HG03066 (cell line): ENCODE data around the gene IPO5.
"Not testable (repeated sequence)": the region's sequence is repeated elsewhere in the genome, so short reads cannot be mapped to it uniquely, and the experiment has no call there.

Experiments used
- ATAC-seq: cut with Tn5 transposase; IDR thresholded peaks from one replicate; pipeline ENCODE4 v1.9.1; 2021; ENCODE audit warnings: low read depth; ENCODE audit not compliant: unreplicated experiment

IPO5 gene

GRCh38 chr13:97948041-97948440 lies 5.4 kb upstream of the IPO5 start:
- no peak for ATAC-seq

- not testable (repeated sequence) for ATAC-seq
These were observed 4.2 kb upstream of the IPO5 start for GRCh38 chr13:97949316-97949715.

GRCh38 chr13:97951376-97951775 lies 2.1 kb upstream of the IPO5 start:
- no peak for ATAC-seq

GRCh38 chr13:97952831-97953230 lies 644 bp upstream of the IPO5 start:
- peak; percentile 68 for ATAC-seq

- ATAC-seq = no peak
These were observed 7.9 kb downstream of the IPO5 start for GRCh38 chr13:97961340-97961739.

- ATAC-seq = no peak
These were observed 9.4 kb downstream of the IPO5 start for GRCh38 chr13:97962887-97963286.

GRCh38 chr13:97967226-97967625 lies 13.8 kb downstream of the IPO5 start:
- no peak for ATAC-seq

GRCh38 chr13:97967948-97968347 lies 14.5 kb downstream of the IPO5 start:
- ATAC-seq = no peak

GRCh38 chr13:97971519-97971918 lies 18.0 kb downstream of the IPO5 start:
- no peak for ATAC-seq

GRCh38 chr13:97974773-97975172 lies 21.3 kb downstream of the IPO5 start:
- no peak for ATAC-seq

- ATAC-seq = peak; percentile 0
These were observed 21.9 kb downstream of the IPO5 start for GRCh38 chr13:97975280-97975847.

- ATAC-seq = peak; percentile 83
These were observed 22.6 kb downstream of the IPO5 start for GRCh38 chr13:97975848-97976609.

GRCh38 chr13:97976610-97977521 lies 23.4 kb downstream of the IPO5 start:
- ATAC-seq = peak; percentile 28

GRCh38 chr13:97977982-97978381 lies 24.5 kb downstream of the IPO5 start:
- no peak for ATAC-seq

- ATAC-seq = no peak
These were observed 25.2 kb downstream of the IPO5 start for GRCh38 chr13:97978651-97979050.

GRCh38 chr13:97979051-97979450 lies 25.6 kb downstream of the IPO5 start:
- ATAC-seq = no peak

GRCh38 chr13:97979556-97979955 lies 26.1 kb downstream of the IPO5 start:
- no peak for ATAC-seq

GRCh38 chr13:97982286-97982685 lies 28.8 kb downstream of the IPO5 start:
- no peak for ATAC-seq

- ATAC-seq = peak; percentile 81
These were observed 33.4 kb downstream of the IPO5 start for GRCh38 chr13:97986835-97987234.

- ATAC-seq = no peak
These were observed 46.2 kb downstream of the IPO5 start for GRCh38 chr13:97999653-98000052.

- ATAC-seq = no peak
These were observed 50.6 kb downstream of the IPO5 start for GRCh38 chr13:98004107-98004506.
